Liver (tissue), 2 donors: Measurements from ENCODE around the gene MICU1.

ENCODE experiments used
- CTCF ChIP-seq: fragments of 150-350 bp; IDR thresholded peaks from 2 replicates; pipeline ENCODE4 v1.5.1; 2017; ENCODE audit warnings: improper control_type of control experiment, low read depth, low read length; ENCODE audit not compliant: missing input control
- ZBTB33 ChIP-seq: IDR thresholded peaks from 2 replicates; pipeline ENCODE4 v1.6.1; 2016; ENCODE audit warnings: antibody characterized with exemption
- donor health status: healthy.

GRCh38 chr10:72349438-72349837 lies 276.4 kb downstream of the MICU1 start:
- no peak for TF ChIP-seq CTCF
- no peak for TF ChIP-seq ZBTB33
